H1 (cell line): ENCODE data around the gene RBM4.

Source experiments
- EGR1 ChIP-seq: IDR thresholded peaks from 2 replicates; pipeline ENCODE4 v1.6.1; 2011; ENCODE audit warnings: low read depth, low read length, borderline replicate concordance
- NRF1 ChIP-seq: IDR thresholded peaks from 2 replicates; pipeline ENCODE4 v1.6.1; 2011; ENCODE audit warnings: mild to moderate bottlenecking, low read depth, low read length, improper control_type of control experiment
- POLR2AphosphoS5 ChIP-seq: IDR thresholded peaks from 2 replicates; pipeline ENCODE4 v1.6.1; 2011; ENCODE audit warnings: low read depth, low read length
- RAD21 ChIP-seq, 2 experiments: IDR thresholded peaks in 1 of 2; conservative IDR thresholded peaks in 1 of 2; 2 replicates each; pipeline ENCODE4 v1.6.1; 2011; ENCODE audit warnings: low read depth in 2 of 2, low read length in 2 of 2, improper control_type of control experiment in 1 of 2, inconsistent platforms in 1 of 2, mild to moderate bottlenecking in 1 of 2, moderate library complexity in 1 of 2
- RXRA ChIP-seq: IDR thresholded peaks from 2 replicates; pipeline ENCODE4 v1.6.1; 2011; ENCODE audit warnings: low read depth, mild to moderate bottlenecking, low read length, moderate library complexity; ENCODE audit not compliant: insufficient read depth
- TF ChIP-seq, protein P1 (sequence below), 3 experiments: IDR thresholded peaks; 1 replicate in 2 of 3; 2 replicates in 1 of 3; pipeline versions ENCODE4 v1.5.1 to v1.6.1; 2011; ENCODE audit warnings: low read length in 3 of 3, mild to moderate bottlenecking in 3 of 3, inconsistent platforms in 2 of 3, low read depth in 1 of 3, moderate library complexity in 1 of 3; ENCODE audit not compliant: insufficient read depth in 1 of 3; ENCODE audit errors: control extremely low read depth in 1 of 3

GRCh38 chr11:66612458-66612857 is 26.0 kb upstream of the RBM4 start:
- TF ChIP-seq, protein P1, sequence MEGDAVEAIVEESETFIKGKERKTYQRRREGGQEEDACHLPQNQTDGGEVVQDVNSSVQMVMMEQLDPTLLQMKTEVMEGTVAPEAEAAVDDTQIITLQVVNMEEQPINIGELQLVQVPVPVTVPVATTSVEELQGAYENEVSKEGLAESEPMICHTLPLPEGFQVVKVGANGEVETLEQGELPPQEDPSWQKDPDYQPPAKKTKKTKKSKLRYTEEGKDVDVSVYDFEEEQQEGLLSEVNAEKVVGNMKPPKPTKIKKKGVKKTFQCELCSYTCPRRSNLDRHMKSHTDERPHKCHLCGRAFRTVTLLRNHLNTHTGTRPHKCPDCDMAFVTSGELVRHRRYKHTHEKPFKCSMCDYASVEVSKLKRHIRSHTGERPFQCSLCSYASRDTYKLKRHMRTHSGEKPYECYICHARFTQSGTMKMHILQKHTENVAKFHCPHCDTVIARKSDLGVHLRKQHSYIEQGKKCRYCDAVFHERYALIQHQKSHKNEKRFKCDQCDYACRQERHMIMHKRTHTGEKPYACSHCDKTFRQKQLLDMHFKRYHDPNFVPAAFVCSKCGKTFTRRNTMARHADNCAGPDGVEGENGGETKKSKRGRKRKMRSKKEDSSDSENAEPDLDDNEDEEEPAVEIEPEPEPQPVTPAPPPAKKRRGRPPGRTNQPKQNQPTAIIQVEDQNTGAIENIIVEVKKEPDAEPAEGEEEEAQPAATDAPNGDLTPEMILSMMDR (IDR thresholded peaks at IDR 0.05; ENCODE audit: control extremely low read depth in 1 of 3, insufficient read depth in 1 of 3, low read depth in 1 of 3, low read length in 3 of 3), result no peak
- TF ChIP-seq RAD21 (IDR thresholded peaks at IDR 0.05 in 1 of 2, conservative IDR thresholded peaks at IDR 0.05 in 1 of 2; ENCODE audit: low read depth in 2 of 2, low read length in 2 of 2), result no peak
- TF ChIP-seq NRF1, result no peak
- no peak for TF ChIP-seq RXRA
- no peak for TF ChIP-seq POLR2AphosphoS5
- TF ChIP-seq EGR1, result no peak
